Uterus (tissue), 4 donors: ENCODE results near the gene POLR3H. TPM values are rescaled to one million over a fixed set of nuclear protein-coding genes. Genes with fewer than 3 reads are reported as not detected.

Experiments
- DNase-seq, 2 donors: peaks; one replicate each; pipeline ENCODE4 v3.0.0-alpha.2; 2019 to 2020
- H3K27ac ChIP-seq, 2 donors: fragments of 200-600 bp; sonication (generic); 1 replicate in 1 of 2; 2 replicates in 1 of 2; pipeline ENCODE4 v1.5.1; 2016 to 2018
- H3K27me3 ChIP-seq, 2 donors: fragments of 200-600 bp; sonication (generic); one replicate each; pipeline ENCODE4 v1.5.1; 2018 to 2019; ENCODE audit warnings: control low read depth in 1 of 2
- H3K36me3 ChIP-seq, 2 donors: fragments of 200-600 bp; sonication (generic); one replicate each; pipeline ENCODE4 v1.5.1; 2019; ENCODE audit warnings: control low read depth in 1 of 2
- H3K4me1 ChIP-seq, 2 donors: fragments of 200-600 bp; sonication (generic); one replicate each; pipeline ENCODE4 v1.5.1; 2018 to 2019; ENCODE audit warnings: control low read depth in 1 of 2
- H3K4me3 ChIP-seq, 2 donors: fragments of 200-600 bp; sonication (generic); 1 replicate in 1 of 2; 2 replicates in 1 of 2; pipeline ENCODE4 v1.5.1; 2018 to 2019; ENCODE audit warnings: mild to moderate bottlenecking in 1 of 2
- H3K9me3 ChIP-seq, 2 donors: fragments of 200-600 bp; sonication (generic); one replicate each; pipeline ENCODE4 v1.5.1; 2019; ENCODE audit warnings: control low read depth in 1 of 2
- POLR2A ChIP-seq, 2 donors: fragments of 450-650 bp; IDR thresholded peaks; one replicate each; pipeline ENCODE4 v1.6.1; 2016; ENCODE audit warnings: antibody characterized with exemption in 2 of 2, mild to moderate bottlenecking in 1 of 2, moderate library complexity in 1 of 2
- intact Hi-C: fragments of 100-400 bp; cut with DNase I; formaldehyde crosslinking; loops from one replicate; pipeline ENCODE4 v1.15.1; 2023; ENCODE audit warnings: low total_unique reads
- total RNA-seq, 4 donors: library from RNA; depleted of rRNA in 3 of 4; stranded (reverse); fragments of >200 nt in 3 of 4; gene quantifications; one replicate each; pipeline versions ENCODE4 v1.1.0 to v1.2.4, GENCODE V29; 2014 to 2023
- TF ChIP-seq, protein P1 (sequence below), 4 experiments: fragments of 200-600 bp in 2 of 4; fragments of 450-650 bp in 2 of 4; sonication (generic) in 2 of 4; IDR thresholded peaks; one replicate each; pipeline ENCODE4 v1.5.1; 2016 to 2019; ENCODE audit warnings: antibody characterized with exemption in 4 of 4, mild to moderate bottlenecking in 2 of 4, moderate library complexity in 1 of 4
- donor health status: DM: yes; HTN: yes; CAD: no.

The POLR3H gene
- total RNA-seq, 4 donors from 2014 or later: 3.2 to 41.9 (median 16.6) TPM

DNA sequence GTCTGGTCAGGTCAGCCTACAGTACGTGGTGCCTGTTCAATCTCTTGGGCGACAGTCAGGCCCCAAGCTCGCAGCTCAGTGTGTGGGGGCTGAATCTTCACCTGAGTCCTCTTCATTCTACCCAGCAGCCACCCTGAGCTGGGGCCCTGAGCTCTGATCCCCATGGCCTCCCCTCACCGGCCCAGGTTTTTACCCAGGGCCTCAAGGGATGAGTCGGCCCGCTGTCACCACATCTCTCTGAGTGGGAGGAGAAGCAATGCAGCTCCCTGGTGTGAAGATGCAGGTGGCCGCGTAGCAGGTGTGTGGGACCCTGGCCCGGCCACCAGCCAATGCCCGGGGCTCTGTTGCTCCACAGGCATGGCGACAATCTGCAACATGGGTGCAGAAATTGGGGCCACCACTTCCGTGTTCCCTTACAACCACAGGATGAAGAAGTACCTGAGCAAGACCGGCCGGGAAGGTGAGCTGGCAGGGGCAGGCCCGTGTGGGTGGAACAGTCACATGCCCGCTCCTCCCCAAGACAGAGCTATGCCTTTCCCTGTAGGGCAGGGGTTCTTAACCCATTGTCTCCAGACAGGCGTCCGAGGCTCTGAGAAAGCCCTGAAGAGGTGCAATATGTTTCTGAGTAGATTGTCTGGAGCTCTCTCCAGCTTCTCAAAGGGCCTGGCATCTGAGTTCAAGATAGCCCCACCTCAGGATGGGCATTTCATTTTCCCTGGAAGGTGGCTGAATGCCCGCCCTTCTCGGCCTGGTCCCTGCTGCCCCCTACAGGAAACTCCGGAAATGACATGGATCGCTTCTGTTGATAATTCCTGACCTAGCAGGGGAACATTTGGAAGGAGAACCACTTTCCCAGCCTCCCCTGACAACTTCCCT lies 26.9 kb downstream of the POLR3H start:
- peak; percentile 80 to 81 for DNase-seq
- H3K36me3 ChIP-seq: no peaks in the 10 kb centered on the region
- H3K27me3 ChIP-seq: no peaks in the 10 kb centered on the region
- H3K4me3 ChIP-seq: no peak overlapping the region
- intact Hi-C loops: loop anchor here (5.0 kb wide), 1 partner anchor 115 kb away; no protein-coding TSS in a partner anchor
- H3K4me1 ChIP-seq: peaks cover 0 to 3% of the 10 kb centered on the region in 2 donors
- no peaks in the 10 kb centered on the region for H3K9me3 ChIP-seq
- TF ChIP-seq, protein P1, sequence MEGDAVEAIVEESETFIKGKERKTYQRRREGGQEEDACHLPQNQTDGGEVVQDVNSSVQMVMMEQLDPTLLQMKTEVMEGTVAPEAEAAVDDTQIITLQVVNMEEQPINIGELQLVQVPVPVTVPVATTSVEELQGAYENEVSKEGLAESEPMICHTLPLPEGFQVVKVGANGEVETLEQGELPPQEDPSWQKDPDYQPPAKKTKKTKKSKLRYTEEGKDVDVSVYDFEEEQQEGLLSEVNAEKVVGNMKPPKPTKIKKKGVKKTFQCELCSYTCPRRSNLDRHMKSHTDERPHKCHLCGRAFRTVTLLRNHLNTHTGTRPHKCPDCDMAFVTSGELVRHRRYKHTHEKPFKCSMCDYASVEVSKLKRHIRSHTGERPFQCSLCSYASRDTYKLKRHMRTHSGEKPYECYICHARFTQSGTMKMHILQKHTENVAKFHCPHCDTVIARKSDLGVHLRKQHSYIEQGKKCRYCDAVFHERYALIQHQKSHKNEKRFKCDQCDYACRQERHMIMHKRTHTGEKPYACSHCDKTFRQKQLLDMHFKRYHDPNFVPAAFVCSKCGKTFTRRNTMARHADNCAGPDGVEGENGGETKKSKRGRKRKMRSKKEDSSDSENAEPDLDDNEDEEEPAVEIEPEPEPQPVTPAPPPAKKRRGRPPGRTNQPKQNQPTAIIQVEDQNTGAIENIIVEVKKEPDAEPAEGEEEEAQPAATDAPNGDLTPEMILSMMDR (IDR thresholded peaks at IDR 0.05): peak; percentile 89 to 93 (median 90)
- no peak for TF ChIP-seq POLR2A (IDR thresholded peaks at IDR 0.05)
- peak overlapping the region; percentile 24 to 53 for H3K27ac ChIP-seq

GRCh38 chr22:41516462-41516861 lies 27.8 kb downstream of the POLR3H start:
- Histone ChIP-seq H3K27ac (no peak overlapping the region), H3K9me3 (no peaks in the 10 kb centered on the region), H3K4me3 (no peak overlapping the region), H3K4me1 (peaks cover 0 to 7% of the 10 kb centered on the region in 2 donors), H3K27me3 (no peaks in the 10 kb centered on the region), H3K36me3 (no peaks in the 10 kb centered on the region)
- TF ChIP-seq, protein P1 (IDR thresholded peaks at IDR 0.05): no peak
- TF ChIP-seq POLR2A (IDR thresholded peaks at IDR 0.05): no peak
- DNase-seq: no peak
- intact Hi-C loops: loop anchor here (5.0 kb wide), 1 partner anchor 114 kb away; no protein-coding TSS in a partner anchor

GRCh38 chr22:41513391-41513790 lies 30.9 kb downstream of the POLR3H start:
- Histone ChIP-seq H3K36me3 (no peaks in the 10 kb centered on the region), H3K4me1 (peaks cover 0 to 14% of the 10 kb centered on the region in 2 donors), H3K9me3 (no peaks in the 10 kb centered on the region), H3K4me3 (no peak overlapping the region), H3K27me3 (no peaks in the 10 kb centered on the region), H3K27ac (peak overlapping the region; percentile 12 to 41)
- intact Hi-C loops: no loop called here
- DNase-seq: no peak
- TF ChIP-seq POLR2A (IDR thresholded peaks at IDR 0.05): no peak
- TF ChIP-seq, protein P1 (IDR thresholded peaks at IDR 0.05): no peak

GRCh38 chr22:41512421-41513194 lies 31.7 kb downstream of the POLR3H start:
- TF ChIP-seq, protein P1 (IDR thresholded peaks at IDR 0.05): no peak
- no peak for TF ChIP-seq POLR2A (IDR thresholded peaks at IDR 0.05)
- Histone ChIP-seq H3K27me3 (no peaks in the 10 kb centered on the region), H3K4me3 (no peak overlapping the region), H3K27ac (peak overlapping the region; percentile 19 to 41), H3K36me3 (no peaks in the 10 kb centered on the region), H3K9me3 (no peaks in the 10 kb centered on the region), H3K4me1 (peaks cover 0 to 21% of the 10 kb centered on the region in 2 donors)
- intact Hi-C loops: no loop called here
- peak in 1 of 2 donors; percentile 63 for DNase-seq
